GM12865 (cell line): Measurements from ENCODE around the gene HMGXB3.

Experiments used
- DNase-seq: peaks from one replicate; pipeline ENCODE4 v3.0.0; 2010; ENCODE audit warnings: low read depth
- H3K4me3 ChIP-seq: 2 replicates; pipeline ENCODE4 v1.5.1; 2011; ENCODE audit warnings: mild to moderate bottlenecking, low read depth, low read length, control low read depth
- CTCF ChIP-seq: IDR thresholded peaks from 2 replicates; pipeline ENCODE4 v1.5.1; 2011; ENCODE audit warnings: low read length, control low read depth, low read depth, inconsistent platforms; ENCODE audit not compliant: insufficient read depth; ENCODE audit errors: missing control alignments

The HMGXB3 gene

GRCh38 chr5:150070821-150071220 lies 70.3 kb downstream of the HMGXB3 start:
- no peak for DNase-seq
- no peak for TF ChIP-seq CTCF

GRCh38 chr5:150073086-150073625 lies 72.6 kb downstream of the HMGXB3 start:
- no peak for TF ChIP-seq CTCF
- H3K4me3 ChIP-seq: no peak overlapping the region
- DNase-seq: no peak

More at GRCh38 chr5:150070821-150071220, 70.3 kb downstream of the HMGXB3 start:
- no peak overlapping the region for H3K4me3 ChIP-seq

- no peak for TF ChIP-seq CTCF
- DNase-seq: no peak
- H3K4me3 ChIP-seq: no peak overlapping the region
Observed at GRCh38 chr5:150073677-150074076, 73.1 kb downstream of the HMGXB3 start.

DNA sequence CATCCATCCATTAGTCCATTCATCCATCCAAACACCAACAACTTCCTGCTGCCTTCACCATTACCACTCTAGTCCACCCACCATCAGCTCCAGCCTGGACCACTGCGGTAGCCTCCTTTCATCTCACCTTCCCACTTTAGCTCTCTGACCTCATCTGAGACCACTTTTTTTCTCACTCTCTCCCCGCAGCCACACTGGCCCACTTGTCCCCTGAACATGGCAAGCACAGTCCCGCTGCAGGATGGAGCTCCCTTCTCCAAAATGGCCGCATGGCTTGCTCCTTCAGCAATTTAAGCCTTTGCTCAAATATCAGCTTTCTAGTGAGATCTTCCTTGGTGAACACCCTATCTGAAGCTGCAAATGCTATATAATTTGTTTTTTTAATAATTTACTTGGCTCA lies 74.7 kb downstream of the HMGXB3 start:
- H3K4me3 ChIP-seq: no peak overlapping the region
- DNase-seq: no peak
- TF ChIP-seq CTCF: no peak

GRCh38 chr5:150075806-150076205 lies 75.3 kb downstream of the HMGXB3 start:
- peak; percentile 33 for TF ChIP-seq CTCF
- no peak overlapping the region for H3K4me3 ChIP-seq
- peak; percentile 19 for DNase-seq

DNA sequence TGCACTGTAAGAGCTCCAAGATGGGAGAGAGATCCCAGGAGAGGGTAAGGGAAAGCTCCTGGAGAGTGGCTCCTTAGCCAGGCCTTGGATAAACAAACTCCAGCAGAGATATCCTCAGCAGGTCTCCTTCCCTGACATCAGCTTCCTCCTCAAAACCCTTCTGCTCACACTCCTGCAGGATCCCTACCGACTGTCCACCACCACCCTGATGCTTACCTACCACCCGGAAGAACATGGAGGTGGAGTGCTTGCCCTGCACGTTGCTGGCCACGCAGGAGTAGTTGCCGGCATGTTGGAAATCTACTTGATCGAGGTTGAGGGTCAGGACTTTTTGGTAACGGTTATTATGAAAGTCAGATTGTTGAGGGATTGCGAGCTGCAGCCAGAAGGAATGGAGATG lies 76.5 kb downstream of the HMGXB3 start:
- no peak for TF ChIP-seq CTCF
- no peak for DNase-seq

DNA sequence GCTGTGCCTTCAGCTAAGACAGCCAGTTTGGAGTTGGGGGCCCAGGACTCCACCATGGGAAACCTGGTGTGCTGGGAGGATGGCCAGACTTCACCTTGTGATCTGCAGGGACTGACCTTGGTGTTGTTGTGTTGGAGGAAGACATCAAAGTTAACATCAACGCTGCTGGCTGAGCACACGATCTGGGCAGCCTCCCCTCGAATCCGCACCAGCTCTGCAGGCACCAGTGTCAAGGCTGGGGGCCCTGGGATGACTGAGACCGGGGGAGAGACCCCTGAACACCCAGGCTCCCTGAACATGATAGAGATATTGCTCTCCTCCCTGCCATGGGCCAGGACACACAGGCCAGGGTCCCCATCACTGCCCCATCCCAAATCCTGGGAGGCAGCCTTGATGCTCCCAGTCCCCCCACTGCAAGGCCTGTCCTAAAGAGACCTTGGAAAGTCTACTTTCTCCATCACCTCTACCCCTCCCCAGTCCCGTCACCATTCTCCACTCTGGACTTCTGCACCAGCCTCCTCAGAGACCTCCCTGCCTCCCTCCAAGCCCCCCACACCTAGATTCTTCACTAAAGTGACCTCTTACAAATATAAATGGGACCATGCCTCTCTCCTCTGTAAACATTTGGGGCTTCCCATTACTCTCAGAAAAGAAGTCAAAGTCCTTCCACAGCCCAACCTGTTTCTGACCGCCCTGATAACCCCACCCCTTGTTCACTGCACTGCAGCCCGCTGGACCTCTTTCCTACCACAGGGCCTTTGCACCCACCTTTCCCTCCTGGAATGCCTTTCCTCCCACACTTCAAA lies 77.7 kb downstream of the HMGXB3 start:
- no peak for DNase-seq
- no peak overlapping the region for H3K4me3 ChIP-seq
- no peak for TF ChIP-seq CTCF

More for the DNA sequence above, 76.5 kb downstream of the HMGXB3 start:
- no peak overlapping the region for H3K4me3 ChIP-seq
